ENCODE measurements around the gene LYST. TPM values are rescaled to one million over a fixed set of nuclear protein-coding genes. Genes with fewer than 3 reads are reported as not detected.

LYST gene
- polyA plus RNA-seq, 2 donors: 4.3 to 4.8 TPM

- no peak overlapping the region for H3K27ac ChIP-seq (ENCODE audit: low read depth in 2 of 2, low read length in 1 of 2)
- no peaks in the 10 kb centered on the region for H3K9me3 ChIP-seq (ENCODE audit: control insufficient read depth in 2 of 2, insufficient read depth in 1 of 2, low read depth in 1 of 2, low read length in 1 of 2)
- H3K4me1 ChIP-seq (ENCODE audit: control insufficient read depth in 2 of 2, insufficient read depth in 2 of 2, low read length in 1 of 2): no peaks in the 10 kb centered on the region
- WGBS, 2 donors: 79 to 91% methylated on average over 2 of the region's 2 CpGs
- H3K27me3 ChIP-seq (ENCODE audit: control insufficient read depth in 1 of 2, insufficient read depth in 2 of 2, low read length in 2 of 2): no peaks in the 10 kb centered on the region
- H3K36me3 ChIP-seq (ENCODE audit: control insufficient read depth in 2 of 2, insufficient read depth in 2 of 2, low read length in 1 of 2): no peaks in the 10 kb centered on the region
- H3K4me3 ChIP-seq (ENCODE audit: low read depth in 1 of 2, low read length in 2 of 2): no peak overlapping the region
These were observed 21.0 kb upstream of the LYST start for GRCh38 chr1:235887676-235888075.

- Histone ChIP-seq H3K4me3 (ENCODE audit: low read depth in 1 of 2, low read length in 2 of 2) (no peak overlapping the region), H3K27me3 (ENCODE audit: control insufficient read depth in 1 of 2, insufficient read depth in 2 of 2, low read length in 2 of 2) (no peaks in the 10 kb centered on the region), H3K4me1 (ENCODE audit: control insufficient read depth in 2 of 2, insufficient read depth in 2 of 2, low read length in 1 of 2) (no peaks in the 10 kb centered on the region), H3K9me3 (ENCODE audit: control insufficient read depth in 2 of 2, insufficient read depth in 1 of 2, low read depth in 1 of 2, low read length in 1 of 2) (no peaks in the 10 kb centered on the region), H3K27ac (ENCODE audit: low read depth in 2 of 2, low read length in 1 of 2) (no peak overlapping the region), H3K36me3 (ENCODE audit: control insufficient read depth in 2 of 2, insufficient read depth in 2 of 2, low read length in 1 of 2) (no peaks in the 10 kb centered on the region)
- 59 to 71% methylated on average over 3 of the region's 3 CpGs for WGBS, 2 donors
These were observed 19.1 kb upstream of the LYST start for GRCh38 chr1:235885655-235886262.

- Histone ChIP-seq H3K4me3 (ENCODE audit: low read depth in 1 of 2, low read length in 2 of 2) (no peak overlapping the region), H3K27me3 (ENCODE audit: control insufficient read depth in 1 of 2, insufficient read depth in 2 of 2, low read length in 2 of 2) (no peaks in the 10 kb centered on the region), H3K9me3 (ENCODE audit: control insufficient read depth in 2 of 2, insufficient read depth in 1 of 2, low read depth in 1 of 2, low read length in 1 of 2) (no peaks in the 10 kb centered on the region), H3K36me3 (ENCODE audit: control insufficient read depth in 2 of 2, insufficient read depth in 2 of 2, low read length in 1 of 2) (no peaks in the 10 kb centered on the region), H3K4me1 (ENCODE audit: control insufficient read depth in 2 of 2, insufficient read depth in 2 of 2, low read length in 1 of 2) (no peaks in the 10 kb centered on the region), H3K27ac (ENCODE audit: low read depth in 2 of 2, low read length in 1 of 2) (peak overlapping the region; percentile 67 to 69)
- WGBS, 2 donors: 9 to 27% methylated on average over 12 of the region's 12 CpGs
These were observed 16.7 kb upstream of the LYST start for GRCh38 chr1:235883261-235883927.

DNA sequence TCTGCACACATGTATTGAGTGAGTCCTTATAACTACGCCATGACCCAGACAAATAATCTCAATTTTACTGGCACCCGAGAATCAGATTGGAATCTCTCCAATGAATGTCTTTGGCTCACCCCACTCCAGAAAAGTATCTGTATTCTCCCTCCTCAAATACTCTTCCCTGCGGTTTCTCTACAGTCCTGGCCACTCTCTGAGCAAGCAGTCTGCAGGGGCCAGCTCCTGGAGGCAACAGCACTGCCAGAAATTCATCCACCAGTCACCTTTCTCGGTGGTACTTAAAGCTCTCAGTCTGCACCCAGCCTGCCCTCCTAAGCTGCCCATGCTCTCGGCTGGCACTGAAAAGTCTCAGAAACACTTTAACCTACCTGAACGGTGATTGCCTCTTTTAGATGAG is 16.1 kb upstream of the LYST start:
- H3K27ac ChIP-seq (ENCODE audit: low read depth in 2 of 2, low read length in 1 of 2): peak overlapping the region; percentile 59 to 69
- H3K4me1 ChIP-seq (ENCODE audit: control insufficient read depth in 2 of 2, insufficient read depth in 2 of 2, low read length in 1 of 2): peaks cover 0 to 2% of the 10 kb centered on the region in 2 donors
- 37 to 49% methylated on average over 6 of the region's 6 CpGs for WGBS, 2 donors
- H3K27me3 ChIP-seq (ENCODE audit: control insufficient read depth in 1 of 2, insufficient read depth in 2 of 2, low read length in 2 of 2): no peaks in the 10 kb centered on the region
- H3K9me3 ChIP-seq (ENCODE audit: control insufficient read depth in 2 of 2, insufficient read depth in 1 of 2, low read depth in 1 of 2, low read length in 1 of 2): no peaks in the 10 kb centered on the region
- H3K36me3 ChIP-seq (ENCODE audit: control insufficient read depth in 2 of 2, insufficient read depth in 2 of 2, low read length in 1 of 2): no peaks in the 10 kb centered on the region
- no peak overlapping the region for H3K4me3 ChIP-seq (ENCODE audit: low read depth in 1 of 2, low read length in 2 of 2)

DNA sequence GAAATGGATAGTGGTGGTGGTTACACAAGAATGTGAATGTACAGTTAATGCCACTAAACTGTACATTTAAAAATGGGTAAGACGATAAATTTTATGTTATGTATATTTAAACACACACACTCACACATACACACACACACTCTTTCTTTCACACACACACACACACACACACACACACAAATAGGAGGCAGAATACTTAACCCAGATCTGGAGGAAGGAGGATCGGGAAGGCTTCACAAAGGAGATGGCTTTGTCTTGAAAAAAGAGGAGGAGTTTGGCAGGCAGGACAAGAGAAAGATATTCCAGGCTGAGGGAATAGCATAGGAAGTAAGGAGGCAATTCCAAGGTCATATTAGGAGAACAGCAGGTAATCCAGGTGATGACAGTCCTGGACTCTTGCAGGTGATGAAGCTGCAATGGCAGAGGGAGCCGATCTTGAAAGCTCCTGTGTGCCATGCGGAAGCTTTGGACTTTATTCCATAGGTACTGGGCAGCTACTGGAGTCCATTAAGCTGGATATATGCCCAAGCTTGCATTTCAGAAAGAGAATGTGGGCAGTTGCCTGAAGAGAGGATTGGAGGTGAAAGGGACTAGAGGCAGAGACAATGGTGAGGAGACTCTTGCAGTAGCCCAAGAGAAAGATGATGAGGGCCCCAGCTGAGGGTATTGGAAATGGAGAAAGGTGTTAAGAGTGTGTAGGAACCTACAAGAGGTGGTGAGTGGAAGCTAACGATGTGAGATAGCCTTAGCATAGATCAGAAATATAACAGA is 15.4 kb upstream of the LYST start:
- 82 to 88% methylated on average over 5 of the region's 5 CpGs for WGBS, 2 donors
- Histone ChIP-seq H3K36me3 (ENCODE audit: control insufficient read depth in 2 of 2, insufficient read depth in 2 of 2, low read length in 1 of 2) (no peaks in the 10 kb centered on the region), H3K4me1 (ENCODE audit: control insufficient read depth in 2 of 2, insufficient read depth in 2 of 2, low read length in 1 of 2) (peaks cover 0 to 2% of the 10 kb centered on the region in 2 donors), H3K4me3 (ENCODE audit: low read depth in 1 of 2, low read length in 2 of 2) (no peak overlapping the region), H3K27ac (ENCODE audit: low read depth in 2 of 2, low read length in 1 of 2) (no peak overlapping the region), H3K9me3 (ENCODE audit: control insufficient read depth in 2 of 2, insufficient read depth in 1 of 2, low read depth in 1 of 2, low read length in 1 of 2) (no peaks in the 10 kb centered on the region), H3K27me3 (ENCODE audit: control insufficient read depth in 1 of 2, insufficient read depth in 2 of 2, low read length in 2 of 2) (no peaks in the 10 kb centered on the region)

- Histone ChIP-seq H3K4me1 (ENCODE audit: control insufficient read depth in 2 of 2, insufficient read depth in 2 of 2, low read length in 1 of 2) (peaks cover 0 to 2% of the 10 kb centered on the region in 2 donors), H3K36me3 (ENCODE audit: control insufficient read depth in 2 of 2, insufficient read depth in 2 of 2, low read length in 1 of 2) (no peaks in the 10 kb centered on the region), H3K27ac (ENCODE audit: low read depth in 2 of 2, low read length in 1 of 2) (peak overlapping the region in 1 of 2 donors; percentile 30), H3K27me3 (ENCODE audit: control insufficient read depth in 1 of 2, insufficient read depth in 2 of 2, low read length in 2 of 2) (no peaks in the 10 kb centered on the region), H3K9me3 (ENCODE audit: control insufficient read depth in 2 of 2, insufficient read depth in 1 of 2, low read depth in 1 of 2, low read length in 1 of 2) (no peaks in the 10 kb centered on the region), H3K4me3 (ENCODE audit: low read depth in 1 of 2, low read length in 2 of 2) (no peak overlapping the region)
- WGBS, 2 donors: 60 to 66% methylated on average over 6 of the region's 6 CpGs
These were observed 11.5 kb upstream of the LYST start for GRCh38 chr1:235878082-235878811.

- no peak overlapping the region for H3K27ac ChIP-seq (ENCODE audit: low read depth in 2 of 2, low read length in 1 of 2)
- peaks cover 0 to 2% of the 10 kb centered on the region in 2 donors for H3K4me1 ChIP-seq (ENCODE audit: control insufficient read depth in 2 of 2, insufficient read depth in 2 of 2, low read length in 1 of 2)
These were observed 9.7 kb upstream of the LYST start for GRCh38 chr1:235876402-235876841.

GRCh38 chr1:235875036-235875597 is 8.4 kb upstream of the LYST start:
- Histone ChIP-seq H3K4me1 (ENCODE audit: control insufficient read depth in 2 of 2, insufficient read depth in 2 of 2, low read length in 1 of 2) (peaks cover 0 to 2% of the 10 kb centered on the region in 2 donors), H3K4me3 (ENCODE audit: low read depth in 1 of 2, low read length in 2 of 2) (no peak overlapping the region), H3K9me3 (ENCODE audit: control insufficient read depth in 2 of 2, insufficient read depth in 1 of 2, low read depth in 1 of 2, low read length in 1 of 2) (no peaks in the 10 kb centered on the region), H3K36me3 (ENCODE audit: control insufficient read depth in 2 of 2, insufficient read depth in 2 of 2, low read length in 1 of 2) (no peaks in the 10 kb centered on the region), H3K27ac (ENCODE audit: low read depth in 2 of 2, low read length in 1 of 2) (no peak overlapping the region), H3K27me3 (ENCODE audit: control insufficient read depth in 1 of 2, insufficient read depth in 2 of 2, low read length in 2 of 2) (no peaks in the 10 kb centered on the region)
- 84% methylated on average over 4 of the region's 4 CpGs for WGBS, 2 donors

More at GRCh38 chr1:235876402-235876841, 9.7 kb upstream of the LYST start:
- WGBS, 2 donors: 60 to 62% methylated on average over 2 of the region's 2 CpGs
- no peaks in the 10 kb centered on the region for H3K9me3 ChIP-seq (ENCODE audit: control insufficient read depth in 2 of 2, insufficient read depth in 1 of 2, low read depth in 1 of 2, low read length in 1 of 2)
- no peaks in the 10 kb centered on the region for H3K36me3 ChIP-seq (ENCODE audit: control insufficient read depth in 2 of 2, insufficient read depth in 2 of 2, low read length in 1 of 2)
- no peaks in the 10 kb centered on the region for H3K27me3 ChIP-seq (ENCODE audit: control insufficient read depth in 1 of 2, insufficient read depth in 2 of 2, low read length in 2 of 2)
- no peak overlapping the region for H3K4me3 ChIP-seq (ENCODE audit: low read depth in 1 of 2, low read length in 2 of 2)

DNA sequence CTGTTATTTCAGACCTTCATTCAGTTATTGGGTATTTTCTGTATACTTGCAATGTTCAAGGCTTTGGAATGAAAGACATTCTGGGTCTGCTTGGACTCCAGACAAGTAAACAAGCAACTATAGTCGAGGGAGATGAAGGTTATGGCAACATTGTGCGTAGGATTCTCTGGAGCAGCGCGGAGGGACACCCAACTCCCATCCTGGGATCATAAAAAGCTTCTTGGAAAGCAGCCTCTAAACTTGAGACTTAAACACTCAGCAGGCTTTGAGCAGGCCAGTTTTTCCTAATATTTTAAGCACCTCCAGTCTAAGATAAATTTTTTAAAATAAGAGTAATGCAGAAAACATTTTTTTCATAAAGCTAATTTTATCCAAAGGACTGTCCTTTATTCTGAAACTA is 7.6 kb upstream of the LYST start:
- no peak overlapping the region for H3K27ac ChIP-seq (ENCODE audit: low read depth in 2 of 2, low read length in 1 of 2)

More for the DNA sequence above, 7.6 kb upstream of the LYST start:
- Histone ChIP-seq H3K36me3 (ENCODE audit: control insufficient read depth in 2 of 2, insufficient read depth in 2 of 2, low read length in 1 of 2) (no peaks in the 10 kb centered on the region), H3K4me3 (ENCODE audit: low read depth in 1 of 2, low read length in 2 of 2) (no peak overlapping the region), H3K4me1 (ENCODE audit: control insufficient read depth in 2 of 2, insufficient read depth in 2 of 2, low read length in 1 of 2) (peaks cover 0 to 2% of the 10 kb centered on the region in 2 donors), H3K27me3 (ENCODE audit: control insufficient read depth in 1 of 2, insufficient read depth in 2 of 2, low read length in 2 of 2) (no peaks in the 10 kb centered on the region), H3K9me3 (ENCODE audit: control insufficient read depth in 2 of 2, insufficient read depth in 1 of 2, low read depth in 1 of 2, low read length in 1 of 2) (no peaks in the 10 kb centered on the region)
- WGBS, 2 donors: 69 to 72% methylated on average over 4 of the region's 4 CpGs

All from esophagus (tissue), 2 donors.